Measurements from ENCODE around the gene SPTBN4. TPM values are rescaled to one million over a fixed set of nuclear protein-coding genes. Genes with fewer than 3 reads are reported as not detected.

SPTBN4 gene
- total and polyA plus RNA-seq, 10 of the 15 experiments (the other 5 are each of a cell fraction or from before 2014, with no cell fraction given) = 0.04 to 1.1 (median 0.34) TPM; not detected in 1

DNA sequence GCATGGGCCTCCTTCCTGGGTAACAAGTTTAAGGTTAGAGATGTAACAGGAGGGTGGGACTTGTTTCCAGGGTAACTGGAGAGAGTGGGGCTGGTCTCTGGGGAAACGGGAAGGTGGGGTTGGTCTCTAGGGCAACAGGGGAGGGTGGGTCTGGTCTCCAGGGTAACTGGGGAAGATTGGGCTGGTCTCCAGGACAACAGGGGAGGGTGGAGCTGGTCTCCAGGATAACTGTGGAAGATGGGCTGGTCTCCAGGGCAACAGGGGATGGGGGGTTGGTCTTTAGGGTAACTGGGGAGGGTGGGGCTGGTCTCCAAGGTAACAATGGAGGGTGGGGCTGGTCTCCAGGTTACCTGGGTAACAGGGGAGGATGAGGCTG, 36.5 kb downstream of the SPTBN4 start:
- no peak for FAIRE-seq
- RAD21 ChIA-PET (ENCODE audit: unreplicated experiment) = no interaction called here
- intact Hi-C loops (cut with micrococcal nuclease; ENCODE audit: unreplicated experiment) (no loop called here), in situ Hi-C loops (cut with MboI) (no loop called here)
- POLR2A ChIA-PET = no interaction called here
- Histone ChIP-seq H4K20me1 (ENCODE audit: control insufficient read depth, insufficient read depth) (no peaks in the 10 kb centered on the region), H3K79me2 (ENCODE audit: control insufficient read depth, insufficient read depth, low read length) (no peaks in the 10 kb centered on the region), H3K36me3 (ENCODE audit: control insufficient read depth in 2 of 2, insufficient read depth in 2 of 2, low read length in 1 of 2) (no peaks in the 10 kb centered on the region), H3K9ac (ENCODE audit: control insufficient read depth, insufficient read depth, low read length) (no peak overlapping the region), H3K27ac (ENCODE audit: control insufficient read depth, insufficient read depth) (no peak overlapping the region), H3K27me3 (replicated peaks in 1 of 2; ENCODE audit: control insufficient read depth in 2 of 2, insufficient read depth in 2 of 2, low read length in 1 of 2) (no peaks in the 10 kb centered on the region), H3K4me2 (ENCODE audit: control insufficient read depth, insufficient read depth) (no peak overlapping the region), H3K9me3 (replicated peaks; ENCODE audit: control insufficient read depth, insufficient read depth, low read length) (no peaks in the 10 kb centered on the region), H3K4me3 (no peak overlapping the region), H2AFZ (ENCODE audit: control insufficient read depth, low read depth, low read length) (no peak overlapping the region), H3K4me1 (ENCODE audit: control insufficient read depth, insufficient read depth, low read length) (no peaks in the 10 kb centered on the region)
- no peak for DNase-seq (ENCODE audit: low read depth, low spot score)
- BruUV-seq (replicated peaks) = no TSS peak
- WGBS (ENCODE audit: insufficient coverage, insufficient replicate concordance, low lambda C conversion rate, missing lambda C conversion rate) = 36% methylated on average over 1 of the region's 1 CpG
- TF ChIP-seq SUZ12 (IDR thresholded peaks at IDR 0.05; ENCODE audit: unreplicated experiment) (no peak), MTA2 (IDR thresholded peaks at IDR 0.05; ENCODE audit: low read depth) (no peak), FOXM1 (IDR thresholded peaks at IDR 0.05; ENCODE audit: low read depth, low read length) (no peak), RAD51 (IDR thresholded peaks at IDR 0.05) (no peak), STAT3 (IDR thresholded peaks at IDR 0.05; ENCODE audit: low read depth, low read length) (no peak), JUND (IDR thresholded peaks at IDR 0.05; ENCODE audit: low read depth, low read length) (no peak), BHLHE40 (IDR thresholded peaks at IDR 0.05; ENCODE audit: borderline replicate concordance in 1 of 2, low read depth in 2 of 2, low read length in 1 of 2) (no peak), KAT2A (conservative IDR thresholded peaks at IDR 0.05; ENCODE audit: control insufficient read depth, low read depth, low read length) (no peak), NFIC (IDR thresholded peaks at IDR 0.05; ENCODE audit: low read depth, low read length) (no peak)
- TF ChIP-seq, protein P1, sequence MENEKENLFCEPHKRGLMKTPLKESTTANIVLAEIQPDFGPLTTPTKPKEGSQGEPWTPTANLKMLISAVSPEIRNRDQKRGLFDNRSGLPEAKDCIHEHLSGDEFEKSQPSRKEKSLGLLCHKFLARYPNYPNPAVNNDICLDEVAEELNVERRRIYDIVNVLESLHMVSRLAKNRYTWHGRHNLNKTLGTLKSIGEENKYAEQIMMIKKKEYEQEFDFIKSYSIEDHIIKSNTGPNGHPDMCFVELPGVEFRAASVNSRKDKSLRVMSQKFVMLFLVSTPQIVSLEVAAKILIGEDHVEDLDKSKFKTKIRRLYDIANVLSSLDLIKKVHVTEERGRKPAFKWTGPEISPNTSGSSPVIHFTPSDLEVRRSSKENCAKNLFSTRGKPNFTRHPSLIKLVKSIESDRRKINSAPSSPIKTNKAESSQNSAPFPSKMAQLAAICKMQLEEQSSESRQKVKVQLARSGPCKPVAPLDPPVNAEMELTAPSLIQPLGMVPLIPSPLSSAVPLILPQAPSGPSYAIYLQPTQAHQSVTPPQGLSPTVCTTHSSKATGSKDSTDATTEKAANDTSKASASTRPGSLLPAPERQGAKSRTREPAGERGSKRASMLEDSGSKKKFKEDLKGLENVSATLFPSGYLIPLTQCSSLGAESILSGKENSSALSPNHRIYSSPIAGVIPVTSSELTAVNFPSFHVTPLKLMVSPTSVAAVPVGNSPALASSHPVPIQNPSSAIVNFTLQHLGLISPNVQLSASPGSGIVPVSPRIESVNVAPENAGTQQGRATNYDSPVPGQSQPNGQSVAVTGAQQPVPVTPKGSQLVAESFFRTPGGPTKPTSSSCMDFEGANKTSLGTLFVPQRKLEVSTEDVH (IDR thresholded peaks at IDR 0.05; ENCODE audit: low read depth, partially characterized antibody) = no peak
- TF ChIP-seq, protein P2, sequence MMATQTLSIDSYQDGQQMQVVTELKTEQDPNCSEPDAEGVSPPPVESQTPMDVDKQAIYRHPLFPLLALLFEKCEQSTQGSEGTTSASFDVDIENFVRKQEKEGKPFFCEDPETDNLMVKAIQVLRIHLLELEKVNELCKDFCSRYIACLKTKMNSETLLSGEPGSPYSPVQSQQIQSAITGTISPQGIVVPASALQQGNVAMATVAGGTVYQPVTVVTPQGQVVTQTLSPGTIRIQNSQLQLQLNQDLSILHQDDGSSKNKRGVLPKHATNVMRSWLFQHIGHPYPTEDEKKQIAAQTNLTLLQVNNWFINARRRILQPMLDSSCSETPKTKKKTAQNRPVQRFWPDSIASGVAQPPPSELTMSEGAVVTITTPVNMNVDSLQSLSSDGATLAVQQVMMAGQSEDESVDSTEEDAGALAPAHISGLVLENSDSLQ (IDR thresholded peaks at IDR 0.05) = no peak
- no peak for ATAC-seq
- CTCF ChIA-PET = no interaction called here
- SMC1A ChIA-PET (ENCODE audit: uncharacterized antibody, unreplicated experiment) = no interaction called here
